Activated CD8-positive, alpha-beta memory T cell treated with anti-CD3 and anti-CD28 coated beads, Interleukin-2, amount 50 U/mL, for 4 hours (primary cell): Measurements from ENCODE around the gene TUBA3D.
A peak's percentile ranks its signal among the peaks of the same experiment; 100 is the strongest.
"Not testable (repeated sequence)": the region's sequence is repeated elsewhere in the genome, so short reads cannot be mapped to it uniquely, and the experiment has no call there.

Experiments
- DNase-seq: peaks from one replicate; pipeline ENCODE4 v3.0.0-alpha.2; 2020

Gene TUBA3D

GRCh38 chr2:131484906-131485460, 9.1 kb downstream of the TUBA3D start:
- not testable (repeated sequence) for DNase-seq

GRCh38 chr2:131486201-131486902, 10.4 kb downstream of the TUBA3D start:
- DNase-seq = not testable (repeated sequence)

- no peak for DNase-seq
Observed at GRCh38 chr2:131488306-131489205, 12.6 kb downstream of the TUBA3D start.

GRCh38 chr2:131490616-131491468, 14.9 kb downstream of the TUBA3D start:
- DNase-seq = not testable (repeated sequence)

GRCh38 chr2:131491469-131491836, 15.5 kb downstream of the TUBA3D start:
- DNase-seq = peak; percentile 22

- DNase-seq = not testable (repeated sequence)
Observed at GRCh38 chr2:131492015-131492417, 16.1 kb downstream of the TUBA3D start, which contains the start of gene MZT2A. Gene MZT2A (minus strand): TSS chr2:131492397. CDS start chr2:131492376, 21 bp downstream.

GRCh38 chr2:131492418-131493198, 16.7 kb downstream of the TUBA3D start:
- peak; percentile 92 for DNase-seq

- DNase-seq = no peak
Observed at GRCh38 chr2:131493199-131493968, 17.5 kb downstream of the TUBA3D start.

- not testable (repeated sequence) for DNase-seq
Observed at GRCh38 chr2:131495506-131495905, 19.6 kb downstream of the TUBA3D start.

- not testable (repeated sequence) for DNase-seq
Observed at GRCh38 chr2:131498321-131498973, 22.5 kb downstream of the TUBA3D start.

- not testable (repeated sequence) for DNase-seq
Observed at GRCh38 chr2:131503587-131503986, 27.7 kb downstream of the TUBA3D start.

- not testable (repeated sequence) for DNase-seq
Observed at GRCh38 chr2:131504082-131504750, 28.3 kb downstream of the TUBA3D start.

- no peak for DNase-seq
Observed at GRCh38 chr2:131509615-131510014, 33.7 kb downstream of the TUBA3D start.

GRCh38 chr2:131511291-131511968, 35.5 kb downstream of the TUBA3D start:
- DNase-seq = not testable (repeated sequence)

- not testable (repeated sequence) for DNase-seq
Observed at GRCh38 chr2:131511969-131512870, 36.3 kb downstream of the TUBA3D start.

- DNase-seq = not testable (repeated sequence)
Observed at GRCh38 chr2:131514408-131515166, 38.7 kb downstream of the TUBA3D start.

- DNase-seq = not testable (repeated sequence)
Observed at GRCh38 chr2:131515235-131515634, 39.3 kb downstream of the TUBA3D start.
